Esophagus squamous epithelium (tissue), 4 donors: Measurements from ENCODE around the gene ARHGEF28.

ENCODE experiments used
- CTCF ChIP-seq, 6 experiments: fragments of 450-650 bp in 4 of 6; fragments of 200-600 bp in 2 of 6; sonication (generic) in 2 of 6; IDR thresholded peaks; one replicate each; pipeline ENCODE4 v1.5.1; 2016 to 2019; ENCODE audit warnings: antibody characterized with exemption in 6 of 6, mild to moderate bottlenecking in 4 of 6, moderate library complexity in 4 of 6
- POLR2A ChIP-seq, 4 donors: fragments of 450-650 bp; IDR thresholded peaks; one replicate each; pipeline ENCODE4 v1.6.1; 2017; ENCODE audit warnings: antibody characterized with exemption in 4 of 4, mild to moderate bottlenecking in 4 of 4, moderate library complexity in 3 of 4

DNA sequence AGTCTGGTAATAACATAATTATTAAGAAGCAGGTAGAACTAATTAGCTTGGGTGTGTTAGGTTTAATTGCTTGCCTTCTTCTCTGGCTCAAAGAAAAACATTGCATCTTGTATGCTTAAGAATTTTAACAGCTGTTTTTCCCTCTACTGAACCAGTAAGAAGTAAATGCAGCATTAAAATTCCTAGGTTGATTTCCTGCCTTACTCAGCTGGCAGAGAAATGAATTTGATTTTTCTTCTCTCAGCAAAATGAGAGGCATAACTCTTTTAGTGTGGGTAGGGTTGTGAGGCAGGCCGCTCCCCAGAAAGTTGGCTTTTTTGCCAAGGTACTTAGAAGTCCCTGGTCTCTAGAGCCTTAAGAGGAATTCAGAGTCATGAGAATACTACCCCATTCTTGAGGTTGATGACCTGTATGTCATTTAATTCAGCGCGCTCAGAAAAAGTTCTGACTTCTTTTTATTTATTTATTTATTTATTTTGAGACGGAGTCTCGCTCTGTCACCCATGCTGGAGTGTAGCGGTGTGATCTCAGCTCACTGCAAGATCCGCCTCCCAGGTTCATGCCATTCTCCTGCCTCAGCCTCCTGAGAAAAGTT lies 302.6 kb downstream of the ARHGEF28 start:
- no peak for TF ChIP-seq CTCF (IDR thresholded peaks at IDR 0.05)
- TF ChIP-seq POLR2A (IDR thresholded peaks at IDR 0.05) = no peak
